Measurements from ENCODE around the gene CDH11.

The CDH11 gene

GRCh38 chr16:64907844-64908243 lies 214.0 kb downstream of the CDH11 start:
- no peak for DNase-seq (ENCODE audit: low spot score)

GRCh38 chr16:64903770-64904169 lies 218.1 kb downstream of the CDH11 start:
- DNase-seq (ENCODE audit: low spot score): no peak

GRCh38 chr16:64900517-64900916 lies 221.3 kb downstream of the CDH11 start:
- DNase-seq (ENCODE audit: low spot score): no peak

- no peak for DNase-seq (ENCODE audit: low spot score)
Measured at GRCh38 chr16:64900019-64900418, 221.8 kb downstream of the CDH11 start.

GRCh38 chr16:64898159-64898558 lies 223.7 kb downstream of the CDH11 start:
- DNase-seq (ENCODE audit: low spot score): no peak

All from NAMALWA (cell line).